Calu3 (cell line): ENCODE results near the gene TP53TG5. TPM values are rescaled to one million over a fixed set of nuclear protein-coding genes. Genes with fewer than 3 reads are reported as not detected.

Source experiments
- BruUV-seq: library from RNA; stranded (reverse); fragments of 400-500 nt; replicated peaks from 2 replicates; lab custom pipeline; 2021; lab: Mats Ljungman, UMichigan
- CTCF ChIA-PET: fragments of 300-600 bp; sonication (Branson Sonifier 250); formaldehyde crosslinking; loops from one replicate; lab custom pipeline; 2022; ENCODE audit warnings: antibody characterized with exemption; lab: Charles Lee
- DNase-seq: peaks from one replicate; pipeline ENCODE4 v3.0.0; 2022
- H3K27ac Mint-ChIP-seq: one replicate; pipeline ENCODE4 v1.8.0; 2022; ENCODE audit warnings: mixed read lengths; ENCODE audit not compliant: unreplicated experiment
- H3K27me3 Mint-ChIP-seq: one replicate; pipeline ENCODE4 v1.8.0; 2022; ENCODE audit warnings: mixed read lengths; ENCODE audit not compliant: unreplicated experiment
- H3K36me3 Mint-ChIP-seq: one replicate; pipeline ENCODE4 v1.8.0; 2022; ENCODE audit warnings: mild to moderate bottlenecking, moderate library complexity, mixed read lengths; ENCODE audit not compliant: insufficient read depth, unreplicated experiment
- H3K4me1 Mint-ChIP-seq: one replicate; pipeline ENCODE4 v1.8.0; 2022; ENCODE audit warnings: mild to moderate bottlenecking, low read depth, mixed read lengths; ENCODE audit not compliant: unreplicated experiment
- H3K4me3 Mint-ChIP-seq: one replicate; pipeline ENCODE4 v1.8.0; 2022; ENCODE audit warnings: mild to moderate bottlenecking, low read depth, moderate library complexity, mixed read lengths; ENCODE audit not compliant: unreplicated experiment
- H3K9me3 Mint-ChIP-seq: one replicate; pipeline ENCODE4 v1.8.0; 2022; ENCODE audit warnings: low read depth, mixed read lengths; ENCODE audit not compliant: unreplicated experiment
- CTCF ChIP-seq: fragments of 200-600 bp; IDR thresholded peaks from one replicate; pipeline ENCODE4 v1.8.0; 2022; ENCODE audit warnings: antibody characterized with exemption; ENCODE audit not compliant: unreplicated experiment
- intact Hi-C: fragments of 100-400 bp; cut with micrococcal nuclease; formaldehyde crosslinking; loops from one replicate; pipeline ENCODE4 v1.10.0; 2022; ENCODE audit not compliant: unreplicated experiment
- total RNA-seq: library from RNA; stranded (reverse); gene quantifications from 2 replicates; pipeline ENCODE4 v1.2.3, GENCODE V29; 2022

The TP53TG5 gene
- total RNA-seq, 1 experiment from 2014 or later = 0.52 TPM

GRCh38 chr20:45373353-45374100 lies 4.6 kb downstream of the TP53TG5 start:
- intact Hi-C loops = loop anchor here (2.0 kb wide), 1 partner anchor 63 kb away; no protein-coding TSS in a partner anchor

GRCh38 chr20:45372646-45373352 lies 5.3 kb downstream of the TP53TG5 start:
- Mint-ChIP-seq H3K4me1 (no peaks in the 10 kb centered on the region), H3K4me3 (peak overlapping the region; percentile 84), H3K9me3 (no peaks in the 10 kb centered on the region), H3K36me3 (peaks cover 22% of the 10 kb centered on the region), H3K27ac (no peak overlapping the region), H3K27me3 (no peaks in the 10 kb centered on the region)
- TF ChIP-seq CTCF = no peak
- no peak for DNase-seq
- no TSS peak for BruUV-seq
- CTCF ChIA-PET = interaction anchor here (0.6 to 5.5 kb wide), 18 partner anchors 10 to 1966 kb away, joined by 3 to 110 read pairs (median 8); partner anchors contain the start of genes PIGT, SDC4, SYS1 and WFDC10A
- intact Hi-C loops = no loop called here

More at GRCh38 chr20:45373353-45374100, 4.6 kb downstream of the TP53TG5 start:
- Mint-ChIP-seq H3K27me3 (no peaks in the 10 kb centered on the region), H3K27ac (peak overlapping the region; percentile 70), H3K9me3 (no peaks in the 10 kb centered on the region), H3K4me1 (no peaks in the 10 kb centered on the region), H3K36me3 (peaks cover 16% of the 10 kb centered on the region), H3K4me3 (peak overlapping the region; percentile 84)
- DNase-seq = peak; percentile 98
- BruUV-seq = no TSS peak
- peak; percentile 94 for TF ChIP-seq CTCF
- CTCF ChIA-PET = interaction anchor here (0.6 to 5.5 kb wide), 37 partner anchors 8 to 1965 kb away, joined by 3 to 110 read pairs (median 4); partner anchors contain the start of genes PIGT, SDC4, SYS1 and WFDC10A

- no peak overlapping the region for H3K27ac Mint-ChIP-seq
- no TSS peak for BruUV-seq
- DNase-seq = no peak
- H3K4me3 Mint-ChIP-seq = peak overlapping the region; percentile 13
- peaks cover 25% of the 10 kb centered on the region for H3K36me3 Mint-ChIP-seq
- CTCF ChIA-PET = interaction anchor here (0.9 to 5.5 kb wide), 3 partner anchors 10 to 64 kb away, joined by 3 to 110 read pairs (median 4); no protein-coding TSS in a partner anchor
- intact Hi-C loops = no loop called here
- H3K4me1 Mint-ChIP-seq = no peaks in the 10 kb centered on the region
- H3K9me3 Mint-ChIP-seq = no peaks in the 10 kb centered on the region
- TF ChIP-seq CTCF = no peak
- no peaks in the 10 kb centered on the region for H3K27me3 Mint-ChIP-seq
Measured at GRCh38 chr20:45372241-45372640, 5.9 kb downstream of the TP53TG5 start.

GRCh38 chr20:45370571-45371160 lies 7.5 kb downstream of the TP53TG5 start:
- Mint-ChIP-seq H3K36me3 (peaks cover 34% of the 10 kb centered on the region), H3K27ac (no peak overlapping the region), H3K27me3 (no peaks in the 10 kb centered on the region), H3K9me3 (no peaks in the 10 kb centered on the region), H3K4me3 (no peak overlapping the region), H3K4me1 (no peaks in the 10 kb centered on the region)
- intact Hi-C loops = no loop called here
- CTCF ChIA-PET = interaction anchor here (1.3 to 1.5 kb wide), 2 partner anchors 8 to 11 kb away, joined by 4 to 6 read pairs; no protein-coding TSS in a partner anchor
- DNase-seq = no peak
- no peak for TF ChIP-seq CTCF
- no TSS peak for BruUV-seq
